Activated T-cell treated with anti-CD3 and anti-CD28 coated beads for 48 hours (primary cell): ENCODE results near the gene PIP5K1A.

Source experiments
- DNase-seq: peaks from one replicate; pipeline ENCODE4 v3.0.0-alpha.2; 2020; ENCODE audit warnings: low read depth

The PIP5K1A gene

DNA sequence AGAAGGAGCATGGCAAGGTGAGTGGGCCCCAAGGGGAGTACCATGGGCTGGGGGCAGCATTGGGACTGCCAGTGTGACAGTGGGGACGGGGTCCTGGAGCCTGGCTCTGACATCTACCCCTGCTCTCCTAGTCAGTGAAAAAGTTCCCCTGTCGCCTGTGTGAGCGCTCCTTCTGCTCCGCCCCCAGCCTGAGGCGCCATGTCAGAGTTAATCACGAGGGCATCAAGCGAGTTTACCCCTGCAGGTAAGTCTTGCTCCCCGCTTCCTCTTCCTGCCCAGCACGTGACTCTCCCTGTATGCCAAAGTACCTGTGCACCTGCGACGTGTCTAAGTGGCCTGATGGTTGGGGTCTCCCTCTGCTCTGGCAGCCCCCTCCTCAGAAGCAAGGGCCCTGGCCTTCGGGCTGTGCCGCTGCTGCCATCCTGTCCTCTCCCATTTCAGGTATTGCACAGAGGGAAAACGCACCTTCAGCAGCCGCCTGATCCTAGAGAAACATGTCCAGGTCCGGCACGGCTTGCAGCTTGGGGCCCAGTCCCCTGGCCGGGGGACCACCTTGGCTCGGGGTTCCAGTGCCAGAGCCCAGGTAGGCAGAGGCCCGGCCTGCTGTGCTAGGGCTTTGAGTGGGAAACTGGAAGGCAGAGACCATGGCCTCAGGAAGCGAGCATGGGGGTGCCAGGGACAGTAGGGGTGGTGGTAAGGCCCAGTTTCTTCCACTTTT, 91.8 kb downstream of the PIP5K1A start:
- DNase-seq = no peak

DNA sequence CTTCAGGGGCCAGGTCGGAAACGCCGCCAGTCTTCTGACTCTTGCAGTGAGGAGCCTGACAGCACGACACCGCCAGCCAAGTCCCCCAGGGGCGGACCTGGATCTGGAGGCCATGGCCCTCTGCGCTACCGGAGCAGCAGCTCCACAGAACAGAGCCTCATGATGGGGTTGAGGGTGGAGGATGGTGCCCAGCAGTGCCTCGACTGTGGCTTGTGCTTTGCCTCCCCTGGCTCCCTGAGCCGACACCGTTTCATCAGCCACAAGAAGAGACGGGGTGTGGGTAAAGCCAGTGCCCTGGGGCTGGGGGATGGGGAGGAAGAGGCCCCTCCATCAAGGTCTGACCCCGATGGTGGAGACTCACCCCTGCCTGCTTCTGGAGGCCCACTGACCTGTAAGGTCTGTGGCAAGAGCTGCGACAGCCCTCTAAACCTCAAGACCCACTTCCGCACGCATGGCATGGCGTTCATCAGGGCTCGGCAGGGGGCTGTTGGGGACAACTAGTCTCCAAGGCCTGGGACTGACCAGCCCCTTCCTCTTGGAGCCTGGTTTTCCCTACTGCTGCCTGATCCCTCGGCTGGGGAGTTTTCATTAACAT, 92.5 kb downstream of the PIP5K1A start:
- DNase-seq = no peak

DNA sequence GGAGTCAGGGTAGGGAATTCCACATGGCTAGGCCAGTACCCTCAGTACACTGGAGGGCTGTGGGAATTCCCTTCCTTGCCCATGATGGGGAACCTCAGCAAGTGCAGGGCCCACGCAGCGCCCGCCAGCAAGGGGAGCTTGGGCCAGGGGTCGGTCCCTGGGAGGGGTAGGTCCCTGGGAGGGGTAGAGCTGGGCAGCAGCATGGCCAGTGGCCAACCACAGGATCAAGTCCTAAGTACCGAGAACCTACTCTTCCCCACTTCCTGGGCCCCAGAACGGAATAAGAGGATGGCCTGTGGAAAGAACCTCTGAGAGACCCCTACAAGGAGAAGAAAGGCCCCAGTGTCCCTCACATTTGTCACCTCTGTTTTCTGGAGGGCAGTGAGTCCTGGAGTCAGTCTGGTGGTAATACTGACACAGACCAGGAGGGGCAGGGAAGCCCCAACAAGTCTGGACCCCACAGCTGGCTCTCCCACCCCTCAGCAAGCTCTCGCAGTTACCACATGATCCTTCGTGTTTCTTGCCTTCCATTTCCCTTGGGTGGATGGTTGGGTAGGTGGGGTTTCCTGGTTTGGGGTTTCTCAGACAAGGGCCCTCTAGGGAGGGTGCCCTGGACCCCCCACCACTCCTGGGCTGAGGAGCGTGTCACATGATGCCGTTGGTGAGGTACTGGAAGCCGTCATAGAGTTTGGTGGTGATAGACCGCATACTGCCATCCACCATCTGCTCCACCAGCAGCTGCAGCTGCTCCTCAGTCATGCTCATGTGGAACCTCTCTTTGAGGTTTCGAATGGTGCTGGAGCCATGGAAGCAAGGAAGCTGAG, 94.1 kb downstream of the PIP5K1A start:
- DNase-seq = no peak

DNA sequence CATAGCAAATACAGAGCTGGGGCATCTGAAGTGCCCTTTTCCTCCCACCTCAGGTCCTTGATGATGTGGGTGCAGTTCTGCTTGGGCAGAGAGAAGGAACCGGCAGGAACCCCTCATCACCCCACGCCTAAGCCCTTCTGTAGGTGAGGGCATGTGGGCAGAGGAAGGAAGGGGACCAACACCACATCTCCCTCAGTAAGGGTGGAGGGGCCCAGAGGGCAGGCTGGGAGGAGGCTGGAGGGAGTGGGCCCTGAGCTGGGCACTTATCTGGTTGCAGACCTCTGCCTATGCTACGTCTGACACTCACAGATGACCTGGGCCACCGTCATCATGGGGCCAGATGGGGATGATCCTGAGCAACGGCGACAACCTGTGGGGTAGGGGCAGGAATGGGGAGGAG, 94.7 kb downstream of the PIP5K1A start:
- DNase-seq = no peak

DNA sequence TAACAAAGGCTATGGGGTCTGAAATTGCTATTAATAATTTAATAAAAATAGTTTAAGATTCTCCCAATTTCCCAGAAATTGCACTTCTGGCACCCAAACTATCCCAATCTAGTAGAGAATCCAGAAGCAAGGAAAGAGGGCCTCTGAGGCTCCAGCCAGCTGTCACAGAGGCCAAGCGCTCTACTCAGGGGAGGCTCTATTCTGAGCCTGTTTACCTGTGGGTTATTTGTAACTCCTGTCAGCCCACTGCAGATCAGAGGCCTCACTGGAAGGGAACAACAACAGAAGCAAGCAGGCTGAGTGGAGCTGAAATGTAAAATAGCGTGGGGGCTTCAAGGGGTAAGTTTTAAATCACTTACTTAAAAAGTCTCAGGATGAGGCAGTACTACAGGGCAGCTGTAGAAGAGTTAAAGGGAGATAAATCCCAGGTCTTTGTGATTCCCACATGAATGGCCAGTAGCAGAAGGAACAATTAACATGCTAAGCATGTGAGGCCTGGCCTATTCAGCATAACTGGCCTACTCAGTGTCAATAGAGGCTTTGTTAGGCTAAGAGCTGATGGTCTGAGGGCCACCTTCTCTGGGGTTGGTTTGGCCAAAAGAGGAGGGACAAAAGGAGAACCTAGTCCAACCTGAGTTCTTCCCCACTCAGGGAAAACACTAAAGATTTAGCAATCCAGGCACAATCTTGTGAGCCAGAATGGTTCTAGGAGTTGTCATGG, 96.5 kb downstream of the PIP5K1A start:
- DNase-seq = no peak
